Fibroblast of lung (primary cell): Measurements from ENCODE around the gene TCFL5.

Experiments used
- CTCF ChIP-seq, 2 donors: IDR thresholded peaks in 1 of 2; conservative IDR thresholded peaks in 1 of 2; 1 replicate in 1 of 2; 2 replicates in 1 of 2; pipeline ENCODE4 v1.5.1; 2011 to 2012; ENCODE audit warnings: low read length in 2 of 2, control low read depth in 1 of 2, inconsistent platforms in 1 of 2, low read depth in 1 of 2, mild to moderate bottlenecking in 1 of 2
- EZH2 ChIP-seq: IDR thresholded peaks from 2 replicates; pipeline ENCODE4 v1.5.1; 2012; ENCODE audit warnings: low read length, control low read depth, mild to moderate bottlenecking; ENCODE audit errors: missing control alignments

DNA sequence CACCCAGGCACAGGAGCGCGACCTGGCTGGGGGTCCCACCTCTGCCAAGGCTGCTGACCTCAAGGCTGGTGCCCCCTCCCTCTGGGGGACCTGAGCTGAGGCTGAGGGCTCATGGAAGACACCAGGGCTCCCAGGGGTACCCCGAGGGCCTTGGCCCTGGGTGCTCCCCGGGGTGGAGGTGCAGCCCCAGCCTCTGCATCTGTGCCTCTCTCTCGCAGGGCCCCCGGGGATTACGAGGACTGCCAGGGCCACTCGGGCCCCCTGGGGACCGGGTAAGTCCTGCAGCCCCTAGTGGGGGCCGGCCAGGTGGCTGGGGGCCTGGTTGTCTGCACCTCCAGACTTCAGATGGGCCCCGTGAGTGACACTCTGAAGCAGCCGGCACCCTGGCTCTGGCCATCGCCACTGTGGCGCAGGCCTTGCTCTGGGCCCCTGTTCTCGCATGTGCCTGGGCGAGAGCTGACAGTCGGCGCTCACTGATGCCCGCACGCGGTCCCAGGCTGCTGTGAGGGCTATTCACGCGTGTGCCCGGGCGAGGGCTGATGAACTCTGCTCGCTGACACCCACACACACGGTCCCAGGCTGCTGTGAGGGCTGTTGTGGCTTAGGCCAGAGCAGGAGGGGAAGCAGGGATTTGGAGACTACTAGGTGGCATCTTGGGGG lies 35.5 kb downstream of the TCFL5 start:
- TF ChIP-seq CTCF (conservative IDR thresholded peaks at IDR 0.05 in 1 of 2, IDR thresholded peaks at IDR 0.05 in 1 of 2; ENCODE audit: low read depth in 1 of 2, low read length in 2 of 2) = no peak
- TF ChIP-seq EZH2 = no peak
